Measurements from ENCODE around the gene MRC1. TPM values are rescaled to one million over a fixed set of nuclear protein-coding genes. Genes with fewer than 3 reads are reported as not detected.
A peak's percentile ranks its signal among the peaks of the same experiment; 100 is the strongest.

Gene MRC1
- total and polyA plus RNA-seq, 5 donors from 2014 or later = 0.24 to 1.8 (median 0.64) TPM

- Histone ChIP-seq H3K4me1 (ENCODE audit: control insufficient read depth, insufficient read depth, low read length, poor library complexity, severe bottlenecking) (peaks cover 4% of the 10 kb centered on the region), H3K27ac (ENCODE audit: insufficient read depth, low read length, poor library complexity, severe bottlenecking) (no peak overlapping the region), H3K36me3 (ENCODE audit: control insufficient read depth, insufficient read depth, low read length) (no peaks in the 10 kb centered on the region), H3K9me3 (ENCODE audit: control insufficient read depth in 2 of 2, low read length in 2 of 2) (no peaks in the 10 kb centered on the region), H3K4me3 (ENCODE audit: low read depth, low read length) (no peak overlapping the region), H3K27me3 (ENCODE audit: control insufficient read depth, insufficient read depth, low read length) (peaks cover 14% of the 10 kb centered on the region)
- H3K4me3 Mint-ChIP-seq = no peak overlapping the region
- H3K27me3 Mint-ChIP-seq = peaks cover 23% of the 10 kb centered on the region
- peaks cover 3 to 18% (median 7%) of the 10 kb centered on the region in 4 donors for H3K4me1 Mint-ChIP-seq
- H3K9me3 Mint-ChIP-seq = peaks cover 0 to 7% (median 0%) of the 10 kb centered on the region in 7 donors
- DNase-seq (no peak), ATAC-seq (ENCODE audit: low read depth in 2 of 2) (no peak)
- no peaks in the 10 kb centered on the region for H3K36me3 Mint-ChIP-seq
- H3K27ac Mint-ChIP-seq = no peak overlapping the region
Observed at GRCh38 chr10:17814973-17815372, 5.8 kb downstream of the MRC1 start.

- Mint-ChIP-seq H3K4me3 (no peak overlapping the region), H3K36me3 (no peaks in the 10 kb centered on the region), H3K9me3 (peaks cover 0 to 7% (median 0%) of the 10 kb centered on the region in 7 donors), H3K4me1 (peaks cover 0 to 20% (median 6%) of the 10 kb centered on the region in 4 donors), H3K27me3 (peaks cover 14% of the 10 kb centered on the region), H3K27ac (no peak overlapping the region)
- ATAC-seq (ENCODE audit: low read depth in 2 of 2) (no peak), DNase-seq (no peak)
- no peak overlapping the region for H3K4me3 ChIP-seq (ENCODE audit: low read depth, low read length)
- H3K9me3 ChIP-seq (ENCODE audit: control insufficient read depth in 2 of 2, low read length in 2 of 2) = no peaks in the 10 kb centered on the region
- no peaks in the 10 kb centered on the region for H3K36me3 ChIP-seq (ENCODE audit: control insufficient read depth, insufficient read depth, low read length)
- no peak overlapping the region for H3K27ac ChIP-seq (ENCODE audit: insufficient read depth, low read length, poor library complexity, severe bottlenecking)
- H3K4me1 ChIP-seq (ENCODE audit: control insufficient read depth, insufficient read depth, low read length, poor library complexity, severe bottlenecking) = no peaks in the 10 kb centered on the region
- peaks cover 10% of the 10 kb centered on the region for H3K27me3 ChIP-seq (ENCODE audit: control insufficient read depth, insufficient read depth, low read length)
Observed at GRCh38 chr10:17816199-17816598, 7.1 kb downstream of the MRC1 start.

GRCh38 chr10:17817316-17817715, 8.2 kb downstream of the MRC1 start:
- peak overlapping the region in 1 of 3 donors; percentile 16 for H3K27ac Mint-ChIP-seq
- H3K4me1 Mint-ChIP-seq = peaks cover 0 to 20% (median 6%) of the 10 kb centered on the region in 4 donors

GRCh38 chr10:17817790-17818189, 8.6 kb downstream of the MRC1 start:
- Histone ChIP-seq H3K27me3 (ENCODE audit: control insufficient read depth, insufficient read depth, low read length) (peaks cover 4% of the 10 kb centered on the region), H3K4me1 (ENCODE audit: control insufficient read depth, insufficient read depth, low read length, poor library complexity, severe bottlenecking) (no peaks in the 10 kb centered on the region), H3K27ac (ENCODE audit: insufficient read depth, low read length, poor library complexity, severe bottlenecking) (no peak overlapping the region), H3K9me3 (ENCODE audit: control insufficient read depth in 2 of 2, low read length in 2 of 2) (no peaks in the 10 kb centered on the region), H3K36me3 (ENCODE audit: control insufficient read depth, insufficient read depth, low read length) (no peaks in the 10 kb centered on the region), H3K4me3 (ENCODE audit: low read depth, low read length) (no peak overlapping the region)
- no peak overlapping the region for H3K4me3 Mint-ChIP-seq
- no peak for ATAC-seq (ENCODE audit: low read depth in 2 of 2)
- peaks cover 17% of the 10 kb centered on the region for H3K27me3 Mint-ChIP-seq
- no peak for DNase-seq
- H3K36me3 Mint-ChIP-seq = no peaks in the 10 kb centered on the region
- H3K27ac Mint-ChIP-seq = no peak overlapping the region
- peaks cover 0 to 7% (median 0%) of the 10 kb centered on the region in 7 donors for H3K9me3 Mint-ChIP-seq
- H3K4me1 Mint-ChIP-seq = peaks cover 0 to 23% (median 6%) of the 10 kb centered on the region in 4 donors

More at GRCh38 chr10:17817316-17817715, 8.2 kb downstream of the MRC1 start:
- H3K4me3 ChIP-seq (ENCODE audit: low read depth, low read length) = no peak overlapping the region
- peaks cover 6% of the 10 kb centered on the region for H3K27me3 ChIP-seq (ENCODE audit: control insufficient read depth, insufficient read depth, low read length)
- Mint-ChIP-seq H3K4me3 (peak overlapping the region in 1 of 4 donors; percentile 11), H3K27me3 (peaks cover 14% of the 10 kb centered on the region), H3K36me3 (no peaks in the 10 kb centered on the region), H3K9me3 (peaks cover 0 to 7% (median 0%) of the 10 kb centered on the region in 7 donors)
- no peaks in the 10 kb centered on the region for H3K9me3 ChIP-seq (ENCODE audit: control insufficient read depth in 2 of 2, low read length in 2 of 2)
- DNase-seq (no peak), ATAC-seq (ENCODE audit: low read depth in 2 of 2) (no peak)
- H3K36me3 ChIP-seq (ENCODE audit: control insufficient read depth, insufficient read depth, low read length) = no peaks in the 10 kb centered on the region
- no peak overlapping the region for H3K27ac ChIP-seq (ENCODE audit: insufficient read depth, low read length, poor library complexity, severe bottlenecking)
- H3K4me1 ChIP-seq (ENCODE audit: control insufficient read depth, insufficient read depth, low read length, poor library complexity, severe bottlenecking) = no peaks in the 10 kb centered on the region

- H3K36me3 Mint-ChIP-seq = no peaks in the 10 kb centered on the region
- H3K36me3 ChIP-seq (ENCODE audit: control insufficient read depth, insufficient read depth, low read length) = no peaks in the 10 kb centered on the region
- no peak for DNase-seq
- peak overlapping the region in 1 of 4 donors; percentile 7 for H3K4me3 Mint-ChIP-seq
- no peak overlapping the region for H3K27ac ChIP-seq (ENCODE audit: insufficient read depth, low read length, poor library complexity, severe bottlenecking)
- peaks cover 0 to 23% (median 6%) of the 10 kb centered on the region in 4 donors for H3K4me1 Mint-ChIP-seq
- H3K4me3 ChIP-seq (ENCODE audit: low read depth, low read length) = no peak overlapping the region
- H3K27me3 ChIP-seq (ENCODE audit: control insufficient read depth, insufficient read depth, low read length) = peaks cover 4% of the 10 kb centered on the region
- H3K27me3 Mint-ChIP-seq = peaks cover 23% of the 10 kb centered on the region
- peaks cover 0 to 7% (median 0%) of the 10 kb centered on the region in 7 donors for H3K9me3 Mint-ChIP-seq
- no peak for ATAC-seq (ENCODE audit: low read depth in 2 of 2)
- no peak overlapping the region for H3K27ac Mint-ChIP-seq
- no peaks in the 10 kb centered on the region for H3K4me1 ChIP-seq (ENCODE audit: control insufficient read depth, insufficient read depth, low read length, poor library complexity, severe bottlenecking)
- H3K9me3 ChIP-seq (ENCODE audit: control insufficient read depth in 2 of 2, low read length in 2 of 2) = no peaks in the 10 kb centered on the region
Observed at GRCh38 chr10:17819836-17820235, 10.7 kb downstream of the MRC1 start.

GRCh38 chr10:17820943-17821342, 11.8 kb downstream of the MRC1 start:
- no peak overlapping the region for H3K27ac ChIP-seq (ENCODE audit: insufficient read depth, low read length, poor library complexity, severe bottlenecking)
- peaks cover 4% of the 10 kb centered on the region for H3K27me3 ChIP-seq (ENCODE audit: control insufficient read depth, insufficient read depth, low read length)
- H3K4me3 ChIP-seq (ENCODE audit: low read depth, low read length) = no peak overlapping the region
- ATAC-seq (ENCODE audit: low read depth in 2 of 2) (no peak), DNase-seq (no peak)
- no peaks in the 10 kb centered on the region for H3K4me1 ChIP-seq (ENCODE audit: control insufficient read depth, insufficient read depth, low read length, poor library complexity, severe bottlenecking)
- Mint-ChIP-seq H3K27me3 (peaks cover 17% of the 10 kb centered on the region), H3K4me1 (peaks cover 0 to 23% (median 6%) of the 10 kb centered on the region in 4 donors), H3K9me3 (peaks cover 0 to 7% (median 0%) of the 10 kb centered on the region in 7 donors), H3K36me3 (no peaks in the 10 kb centered on the region), H3K27ac (peak overlapping the region in 1 of 3 donors; percentile 38), H3K4me3 (no peak overlapping the region)
- no peaks in the 10 kb centered on the region for H3K36me3 ChIP-seq (ENCODE audit: control insufficient read depth, insufficient read depth, low read length)
- no peaks in the 10 kb centered on the region for H3K9me3 ChIP-seq (ENCODE audit: control insufficient read depth in 2 of 2, low read length in 2 of 2)

- Mint-ChIP-seq H3K4me1 (peaks cover 0 to 23% (median 6%) of the 10 kb centered on the region in 4 donors), H3K27me3 (peaks cover 22% of the 10 kb centered on the region), H3K9me3 (peaks cover 0 to 7% (median 0%) of the 10 kb centered on the region in 7 donors), H3K36me3 (no peaks in the 10 kb centered on the region), H3K27ac (no peak overlapping the region), H3K4me3 (no peak overlapping the region)
- Histone ChIP-seq H3K9me3 (ENCODE audit: control insufficient read depth in 2 of 2, low read length in 2 of 2) (no peaks in the 10 kb centered on the region), H3K27me3 (ENCODE audit: control insufficient read depth, insufficient read depth, low read length) (peaks cover 4% of the 10 kb centered on the region), H3K27ac (ENCODE audit: insufficient read depth, low read length, poor library complexity, severe bottlenecking) (no peak overlapping the region), H3K4me3 (ENCODE audit: low read depth, low read length) (no peak overlapping the region), H3K36me3 (ENCODE audit: control insufficient read depth, insufficient read depth, low read length) (no peaks in the 10 kb centered on the region), H3K4me1 (ENCODE audit: control insufficient read depth, insufficient read depth, low read length, poor library complexity, severe bottlenecking) (no peaks in the 10 kb centered on the region)
- ATAC-seq (ENCODE audit: low read depth in 2 of 2) (no peak), DNase-seq (no peak)
Observed at GRCh38 chr10:17821893-17822292, 12.7 kb downstream of the MRC1 start.

GRCh38 chr10:17831341-17831740, 22.2 kb downstream of the MRC1 start:
- Histone ChIP-seq H3K36me3 (ENCODE audit: control insufficient read depth, insufficient read depth, low read length) (no peaks in the 10 kb centered on the region), H3K27me3 (ENCODE audit: control insufficient read depth, insufficient read depth, low read length) (peaks cover 2% of the 10 kb centered on the region), H3K4me1 (ENCODE audit: control insufficient read depth, insufficient read depth, low read length, poor library complexity, severe bottlenecking) (no peaks in the 10 kb centered on the region), H3K27ac (ENCODE audit: insufficient read depth, low read length, poor library complexity, severe bottlenecking) (no peak overlapping the region), H3K9me3 (ENCODE audit: control insufficient read depth in 2 of 2, low read length in 2 of 2) (no peaks in the 10 kb centered on the region), H3K4me3 (ENCODE audit: low read depth, low read length) (no peak overlapping the region)
- ATAC-seq (ENCODE audit: low read depth in 2 of 2) = no peak
- no peaks in the 10 kb centered on the region for H3K36me3 Mint-ChIP-seq
- H3K27me3 Mint-ChIP-seq = peaks cover 13% of the 10 kb centered on the region
- H3K4me3 Mint-ChIP-seq = no peak overlapping the region
- peaks cover 0 to 1% (median 0%) of the 10 kb centered on the region in 7 donors for H3K9me3 Mint-ChIP-seq
- H3K27ac Mint-ChIP-seq = no peak overlapping the region
- no peaks in the 10 kb centered on the region for H3K4me1 Mint-ChIP-seq
- DNase-seq = no peak

All from CD4-positive, CD25-positive, alpha-beta regulatory T cell (primary cell).